Tibial nerve (tissue), 4 donors: Measurements from ENCODE around the gene PRMT1.

Experiments
- EP300 ChIP-seq, 2 donors: sonication (generic); formaldehyde crosslinking; IDR thresholded peaks; one replicate each; pipeline ENCODE4 v1.6.1; 2017; ENCODE audit warnings: antibody characterized with exemption in 2 of 2, mild to moderate bottlenecking in 1 of 2
- POLR2A ChIP-seq, 2 donors: fragments of 450-650 bp; IDR thresholded peaks; one replicate each; pipeline ENCODE4 v1.6.1; 2017; ENCODE audit warnings: antibody characterized with exemption in 2 of 2, mild to moderate bottlenecking in 2 of 2, moderate library complexity in 2 of 2
- TF ChIP-seq, protein P1 (sequence below), 5 experiments: fragments of 200-600 bp in 3 of 5; fragments of 450-650 bp in 2 of 5; sonication (generic) in 3 of 5; IDR thresholded peaks; one replicate each; pipeline ENCODE4 v1.5.1; 2016 to 2019; ENCODE audit warnings: antibody characterized with exemption in 5 of 5, mild to moderate bottlenecking in 3 of 5, moderate library complexity in 2 of 5

DNA sequence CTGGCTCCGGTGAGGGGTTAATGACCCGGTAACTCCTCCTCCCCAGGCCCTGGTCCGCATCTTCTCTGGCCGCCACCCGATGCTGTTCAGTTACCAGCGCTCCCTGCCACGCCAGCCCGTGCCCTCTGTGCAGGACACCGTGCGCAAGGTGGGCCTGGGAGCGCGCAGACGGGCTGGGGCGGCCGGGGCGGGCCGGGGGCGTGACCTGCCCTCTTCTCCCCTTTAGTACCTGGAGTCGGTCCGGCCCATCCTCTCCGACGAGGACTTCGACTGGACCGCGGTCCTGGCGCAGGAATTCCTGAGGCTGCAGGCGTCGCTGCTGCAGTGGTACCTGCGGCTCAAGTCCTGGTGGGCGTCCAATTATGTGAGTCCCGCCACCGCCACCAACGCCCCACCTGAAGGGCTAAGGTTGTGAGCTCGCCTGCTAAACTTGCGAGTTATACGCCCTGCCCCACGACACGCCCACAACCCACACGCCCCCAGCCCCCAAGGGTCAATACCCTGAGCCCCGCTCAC, 24.3 kb downstream of the PRMT1 start:
- TF ChIP-seq, protein P1, sequence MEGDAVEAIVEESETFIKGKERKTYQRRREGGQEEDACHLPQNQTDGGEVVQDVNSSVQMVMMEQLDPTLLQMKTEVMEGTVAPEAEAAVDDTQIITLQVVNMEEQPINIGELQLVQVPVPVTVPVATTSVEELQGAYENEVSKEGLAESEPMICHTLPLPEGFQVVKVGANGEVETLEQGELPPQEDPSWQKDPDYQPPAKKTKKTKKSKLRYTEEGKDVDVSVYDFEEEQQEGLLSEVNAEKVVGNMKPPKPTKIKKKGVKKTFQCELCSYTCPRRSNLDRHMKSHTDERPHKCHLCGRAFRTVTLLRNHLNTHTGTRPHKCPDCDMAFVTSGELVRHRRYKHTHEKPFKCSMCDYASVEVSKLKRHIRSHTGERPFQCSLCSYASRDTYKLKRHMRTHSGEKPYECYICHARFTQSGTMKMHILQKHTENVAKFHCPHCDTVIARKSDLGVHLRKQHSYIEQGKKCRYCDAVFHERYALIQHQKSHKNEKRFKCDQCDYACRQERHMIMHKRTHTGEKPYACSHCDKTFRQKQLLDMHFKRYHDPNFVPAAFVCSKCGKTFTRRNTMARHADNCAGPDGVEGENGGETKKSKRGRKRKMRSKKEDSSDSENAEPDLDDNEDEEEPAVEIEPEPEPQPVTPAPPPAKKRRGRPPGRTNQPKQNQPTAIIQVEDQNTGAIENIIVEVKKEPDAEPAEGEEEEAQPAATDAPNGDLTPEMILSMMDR (IDR thresholded peaks at IDR 0.05): no peak
- TF ChIP-seq POLR2A (IDR thresholded peaks at IDR 0.05): no peak
- no peak for TF ChIP-seq EP300 (IDR thresholded peaks at IDR 0.05)
